ENCODE measurements around the gene TOX2. TPM values are rescaled to one million over a fixed set of nuclear protein-coding genes. Genes with fewer than 3 reads are reported as not detected.

TOX2 gene
- polyA plus RNA-seq, 1 donor, result 2.3 TPM

DNA sequence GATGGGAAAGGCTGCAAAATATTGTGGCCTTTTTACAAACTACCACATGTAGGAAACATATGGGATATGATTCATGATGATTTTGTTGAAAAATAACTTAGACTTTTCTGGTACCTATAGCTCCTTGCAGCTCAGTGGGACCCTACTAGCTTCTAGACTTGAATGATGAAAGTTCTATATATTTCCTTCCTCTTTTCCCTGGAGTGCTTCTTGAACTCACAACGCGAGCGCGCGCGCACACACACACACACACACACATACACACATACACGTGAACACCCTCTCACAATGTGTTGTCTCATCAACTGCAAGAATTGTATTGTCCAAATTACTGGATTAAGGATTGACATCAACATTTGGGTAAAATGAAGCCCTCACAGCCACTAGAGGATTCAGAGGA, 61.9 kb downstream of the TOX2 start:
- no peak for DNase-seq (ENCODE audit: low read depth)

DNA sequence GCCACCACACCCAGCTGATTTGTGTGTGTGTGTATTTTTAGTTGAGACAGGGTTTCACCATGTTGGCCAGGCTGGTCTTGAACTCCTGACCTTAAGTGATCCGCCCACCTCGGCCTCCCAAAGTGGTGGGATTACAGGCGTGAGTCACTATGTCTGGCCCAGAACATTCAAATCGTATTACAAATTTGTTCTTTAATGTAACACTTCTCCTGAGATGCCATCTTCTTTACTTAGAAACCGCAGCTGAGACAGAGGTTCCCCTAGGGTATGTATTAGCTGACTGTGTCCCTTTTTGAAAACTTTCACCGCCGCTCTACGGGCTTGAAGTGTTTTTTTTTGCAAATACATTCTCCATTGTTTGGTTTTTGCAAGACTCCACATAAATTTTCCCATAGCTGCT, 62.6 kb downstream of the TOX2 start:
- no peak for DNase-seq (ENCODE audit: low read depth)

DNA sequence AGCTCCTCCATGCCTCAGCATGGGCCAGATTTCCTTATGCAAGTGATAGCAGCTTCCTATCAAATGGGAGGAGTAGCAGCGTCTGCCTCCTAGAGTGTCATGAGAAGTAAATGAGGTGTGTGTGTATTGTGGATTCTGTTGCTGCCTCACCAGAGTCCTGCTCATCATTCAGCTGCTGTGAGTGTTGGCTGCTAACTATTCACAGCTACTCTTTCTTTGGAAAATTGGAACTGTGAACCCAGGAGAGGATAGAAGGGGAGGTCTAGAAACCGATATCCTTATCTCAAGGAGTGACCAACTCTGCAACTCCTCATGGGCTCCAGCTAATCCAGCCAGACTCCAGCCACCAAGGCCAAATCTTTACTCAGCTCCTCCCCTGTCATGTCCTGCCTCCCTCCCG, 63.3 kb downstream of the TOX2 start:
- DNase-seq (ENCODE audit: low read depth), result no peak

DNA sequence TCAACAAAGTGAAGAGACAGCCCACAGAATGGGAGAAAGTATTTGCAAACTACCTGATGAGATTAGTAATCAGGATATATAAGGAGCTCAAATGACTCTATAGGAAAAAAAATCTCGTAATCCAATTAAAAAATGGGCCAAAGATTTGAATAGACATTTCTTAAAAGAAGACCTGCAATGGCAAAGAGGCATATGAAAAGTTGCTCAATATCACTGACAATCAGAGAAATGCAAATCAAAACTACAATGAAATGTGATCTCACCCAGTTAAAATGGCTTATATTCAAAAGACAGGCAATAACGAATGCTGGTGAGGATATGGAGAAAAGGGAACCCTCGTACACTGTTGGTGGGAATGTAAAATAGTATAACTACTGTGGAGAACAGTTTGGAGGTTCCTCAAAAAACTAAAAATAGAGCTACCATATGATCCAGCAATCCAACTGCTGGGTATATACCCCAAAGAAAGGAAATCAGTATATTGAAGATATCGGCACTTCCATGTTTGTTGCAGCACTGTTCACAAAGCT, 65.0 kb downstream of the TOX2 start:
- DNase-seq (ENCODE audit: low read depth), result no peak

DNA sequence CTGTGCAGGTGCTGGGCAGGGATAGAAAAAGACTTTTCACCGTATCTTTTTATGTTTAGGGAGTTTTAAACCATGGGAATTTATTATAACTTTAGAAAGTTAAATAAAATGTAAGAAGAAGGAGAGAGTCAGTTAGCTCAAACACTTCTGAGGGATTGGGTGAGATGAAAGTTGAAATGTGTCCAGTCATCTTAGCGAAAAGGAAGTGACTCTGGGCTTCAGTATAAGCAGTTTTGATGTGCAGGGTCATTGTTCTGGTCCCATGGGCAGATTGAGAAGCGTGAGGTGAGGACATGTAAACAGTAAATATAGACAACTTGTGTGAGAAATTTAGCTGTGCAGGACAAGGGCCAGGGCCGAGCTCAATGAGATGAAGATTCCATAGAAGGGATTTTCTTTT, 66.9 kb downstream of the TOX2 start:
- no peak for DNase-seq (ENCODE audit: low read depth)

DNA sequence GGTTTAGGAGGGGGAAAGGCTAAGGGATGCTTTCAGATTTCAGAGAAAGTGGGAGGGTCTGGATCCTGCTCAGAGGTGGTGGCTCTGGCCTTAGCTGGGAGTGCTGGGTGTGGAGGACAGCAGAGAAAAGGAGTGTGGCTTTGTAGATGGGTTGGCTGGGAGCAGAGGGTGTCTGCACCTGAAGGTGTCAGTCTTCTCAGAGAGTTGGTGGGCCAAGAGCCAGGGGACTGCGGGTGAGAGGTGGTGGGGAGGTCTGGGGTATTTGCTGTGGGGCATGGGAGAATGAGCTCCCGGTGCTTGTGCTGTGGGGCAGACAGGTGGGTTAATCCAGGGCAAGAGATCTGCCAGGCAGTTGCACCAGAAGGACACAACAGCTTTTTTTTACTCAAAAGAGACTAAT, 67.4 kb downstream of the TOX2 start:
- no peak for DNase-seq (ENCODE audit: low read depth)

DNA sequence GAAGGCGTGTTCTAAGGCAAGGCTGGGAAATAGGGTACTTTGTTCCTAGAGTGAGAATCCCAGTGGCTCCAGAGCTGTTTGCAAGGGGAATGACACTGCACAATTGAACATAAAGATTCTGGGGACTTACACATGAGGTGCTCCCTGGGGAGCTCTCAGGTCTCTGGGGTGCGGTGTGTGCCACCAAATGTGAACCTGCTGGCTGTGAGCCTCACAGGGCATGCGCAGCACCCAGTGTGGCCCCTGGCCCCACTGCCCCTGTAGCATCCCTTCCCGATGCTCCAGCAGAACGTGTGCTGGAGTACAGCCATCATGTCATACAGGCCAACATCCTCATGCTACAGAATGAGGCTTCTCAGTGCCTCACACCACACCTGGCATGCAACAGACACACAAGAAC, 68.2 kb downstream of the TOX2 start:
- no peak for DNase-seq (ENCODE audit: low read depth)

DNA sequence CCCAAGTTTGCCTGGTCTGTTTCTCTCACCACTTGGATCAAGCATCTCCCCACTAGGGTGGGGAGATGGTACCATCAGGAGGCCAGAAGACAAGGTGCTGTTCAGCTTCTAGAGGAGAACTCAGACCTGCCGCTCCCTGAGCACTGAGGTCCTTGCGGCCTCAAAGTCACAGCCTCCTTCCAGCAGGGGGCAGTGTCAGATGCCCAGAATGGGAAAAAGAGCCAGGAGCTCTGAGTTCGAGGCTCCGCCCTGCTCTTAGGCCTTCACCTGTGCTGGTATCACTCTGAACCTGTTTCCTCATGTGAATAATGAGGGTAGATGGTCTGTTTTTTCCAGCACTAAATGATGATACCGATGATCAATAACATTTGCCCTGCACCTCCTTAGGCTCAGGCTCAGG, 68.7 kb downstream of the TOX2 start:
- no peak for DNase-seq (ENCODE audit: low read depth)

DNA sequence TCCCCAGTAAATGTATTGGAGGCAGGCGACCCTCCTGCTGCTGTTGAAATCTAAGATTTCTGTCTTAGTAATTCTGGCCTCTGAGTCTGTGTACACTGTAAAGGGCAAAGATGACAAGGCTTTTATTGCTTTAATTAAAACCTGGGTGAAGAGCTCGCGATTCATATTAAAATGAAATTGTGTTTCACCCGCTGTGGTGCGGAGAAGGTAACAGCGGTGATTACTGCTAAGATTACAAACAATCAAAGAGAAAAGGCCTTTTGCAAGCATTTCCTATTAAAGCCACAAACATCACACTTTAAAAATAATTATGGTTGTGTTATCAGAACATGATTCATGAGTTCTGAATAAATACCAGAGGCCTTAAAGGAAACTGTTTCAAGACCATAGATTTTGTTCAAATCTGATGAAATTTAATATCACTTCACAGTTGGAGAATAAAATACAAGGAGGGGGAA, 69.3 kb downstream of the TOX2 start:
- no peak for DNase-seq (ENCODE audit: low read depth)

DNA sequence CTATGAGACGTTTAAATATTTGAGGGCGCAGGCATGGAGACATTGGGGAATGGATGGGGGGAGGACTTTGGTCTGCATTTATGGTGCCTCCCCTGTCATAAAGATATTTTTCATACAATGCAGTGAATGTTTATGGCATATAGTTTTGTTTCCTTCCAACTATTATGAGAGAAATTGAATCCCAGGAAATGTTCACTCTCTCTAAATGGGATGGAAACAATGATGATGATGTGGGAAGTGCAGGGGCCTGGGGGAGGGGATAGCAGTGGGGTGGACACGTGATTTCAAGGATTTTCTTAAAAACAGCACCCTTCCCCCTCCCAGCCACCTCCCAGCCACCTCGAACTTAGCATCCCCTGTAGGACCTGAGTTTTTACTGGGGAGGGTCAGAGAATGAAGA, 69.9 kb downstream of the TOX2 start:
- no peak for DNase-seq (ENCODE audit: low read depth)

DNA sequence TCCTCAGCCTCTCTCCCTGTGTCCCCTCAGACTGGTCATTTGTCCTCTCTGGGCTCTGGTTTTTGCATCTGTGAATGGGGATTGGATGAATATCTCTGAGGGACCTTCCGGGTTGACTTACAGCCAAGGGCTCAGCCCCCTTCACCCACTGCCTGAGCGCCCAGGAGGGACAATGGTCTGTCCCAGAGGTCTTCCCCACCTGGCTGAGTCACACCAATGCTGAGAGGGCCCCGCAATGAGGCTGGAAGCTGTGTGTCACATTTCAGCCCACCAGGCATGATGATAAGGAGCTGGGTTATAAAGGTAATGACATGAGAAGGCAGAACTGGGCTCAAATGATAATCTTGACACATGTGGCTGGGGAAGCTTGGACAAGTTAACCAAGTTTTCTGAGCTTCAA, 70.5 kb downstream of the TOX2 start:
- DNase-seq (ENCODE audit: low read depth), result no peak

DNA sequence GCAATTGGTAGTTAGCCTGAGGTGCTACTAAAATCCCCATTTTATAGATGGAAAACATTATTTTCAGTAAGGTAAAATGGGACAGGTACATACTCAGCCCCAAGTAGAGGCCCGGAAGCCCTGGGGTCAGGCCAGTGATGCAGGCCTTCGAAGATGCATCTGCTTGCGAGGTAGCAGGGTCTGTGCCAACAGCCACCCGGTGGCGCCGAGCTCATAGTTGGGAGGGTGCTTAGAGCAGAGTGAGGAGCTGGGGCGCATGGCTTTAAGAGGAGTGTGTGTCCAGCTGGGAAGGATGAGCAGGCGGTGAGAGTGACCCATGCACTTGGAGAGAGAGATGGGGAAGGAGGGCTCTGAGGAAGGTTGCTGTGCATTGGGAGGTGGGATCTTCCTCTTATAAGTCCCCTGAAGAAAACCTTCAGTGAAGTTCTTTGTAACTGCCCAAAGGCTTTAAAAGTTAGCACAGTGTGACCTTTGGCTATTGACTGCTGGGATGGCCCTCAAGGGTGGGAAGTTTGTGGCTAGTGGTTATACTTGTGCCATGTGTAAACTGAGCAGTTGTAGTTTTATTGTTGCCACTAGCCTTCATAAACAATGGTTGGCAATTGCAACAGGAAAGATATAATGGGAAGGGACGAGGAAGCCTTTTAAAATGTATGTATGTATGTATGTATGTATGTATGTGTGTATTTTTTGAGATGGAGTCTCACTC, 71.1 kb downstream of the TOX2 start:
- DNase-seq (ENCODE audit: low read depth), result no peak

DNA sequence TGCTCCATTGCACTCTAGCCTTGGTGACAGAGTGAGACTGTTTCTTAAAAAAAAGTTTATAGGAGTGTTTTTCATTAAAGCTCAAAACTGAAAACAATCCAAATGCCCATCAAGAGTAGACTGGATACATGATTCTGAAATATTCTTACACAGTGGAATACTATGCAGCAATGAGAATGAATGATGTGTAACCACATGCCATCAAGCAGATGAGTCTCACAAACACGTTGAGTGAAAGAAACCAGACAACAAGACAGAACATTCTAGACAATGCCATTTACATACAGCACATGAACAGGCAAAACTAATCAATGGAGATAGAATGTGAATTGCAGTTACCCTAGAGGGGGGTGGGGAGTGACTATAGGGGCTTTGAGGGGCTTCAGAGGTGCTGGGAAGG, 72.4 kb downstream of the TOX2 start:
- no peak for DNase-seq (ENCODE audit: low read depth)

DNA sequence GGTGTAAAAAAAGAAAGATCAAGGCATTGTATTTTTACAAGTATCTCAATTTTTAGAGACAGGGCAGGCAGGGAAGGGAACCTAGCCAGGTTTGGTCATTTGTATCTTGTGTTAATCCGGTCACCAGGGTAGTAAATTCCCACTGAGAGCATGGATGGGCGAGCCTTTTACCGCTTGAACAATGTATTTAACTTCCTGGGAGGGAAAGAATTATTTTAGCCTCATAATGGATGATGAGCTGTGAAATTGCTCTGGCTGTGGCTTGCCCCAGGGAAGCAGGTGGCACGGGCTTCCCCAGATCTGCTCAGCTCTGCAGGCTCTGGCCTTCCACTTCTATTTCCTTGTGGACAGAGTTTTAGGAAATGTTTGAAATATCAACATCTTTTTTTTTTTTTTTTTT, 72.9 kb downstream of the TOX2 start:
- DNase-seq (ENCODE audit: low read depth), result no peak

DNA sequence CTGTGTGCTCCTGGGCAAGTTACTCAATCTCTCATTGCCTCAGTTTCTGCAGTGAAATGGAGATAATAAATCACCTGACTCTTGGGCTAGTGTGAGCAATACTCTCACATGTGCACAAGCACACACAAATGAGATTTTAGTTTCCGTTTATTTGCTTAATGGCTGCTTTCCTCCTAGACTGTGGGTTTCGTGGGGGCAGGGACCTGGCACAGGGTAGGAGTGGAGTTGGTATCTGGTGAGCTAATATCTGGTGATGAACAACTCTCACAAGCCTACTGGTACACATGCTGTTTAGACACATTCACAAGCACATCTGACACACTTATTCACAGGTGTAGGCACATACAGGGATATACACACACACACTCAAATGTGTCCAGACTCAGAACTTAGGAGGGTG, 73.8 kb downstream of the TOX2 start:
- DNase-seq (ENCODE audit: low read depth), result no peak

DNA sequence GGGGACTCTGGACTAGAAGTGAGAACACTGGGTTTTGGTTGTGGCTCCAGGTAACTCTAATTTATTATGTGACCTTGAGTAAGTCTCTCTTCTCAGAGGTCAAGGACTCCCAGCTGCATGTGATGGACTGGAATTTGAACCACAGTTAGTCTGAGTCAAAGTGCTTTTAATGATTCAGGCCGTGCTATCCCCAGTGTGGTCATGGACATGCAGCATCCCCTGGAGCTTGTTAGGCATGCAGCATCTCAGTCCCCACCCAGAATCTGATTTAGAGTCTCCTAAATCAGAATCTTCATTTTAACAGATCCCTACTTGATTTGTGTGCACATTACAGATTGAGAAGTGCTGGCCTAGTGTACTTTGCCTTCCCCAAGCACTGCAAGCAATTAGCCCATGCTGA, 74.2 kb downstream of the TOX2 start:
- DNase-seq (ENCODE audit: low read depth), result no peak

DNA sequence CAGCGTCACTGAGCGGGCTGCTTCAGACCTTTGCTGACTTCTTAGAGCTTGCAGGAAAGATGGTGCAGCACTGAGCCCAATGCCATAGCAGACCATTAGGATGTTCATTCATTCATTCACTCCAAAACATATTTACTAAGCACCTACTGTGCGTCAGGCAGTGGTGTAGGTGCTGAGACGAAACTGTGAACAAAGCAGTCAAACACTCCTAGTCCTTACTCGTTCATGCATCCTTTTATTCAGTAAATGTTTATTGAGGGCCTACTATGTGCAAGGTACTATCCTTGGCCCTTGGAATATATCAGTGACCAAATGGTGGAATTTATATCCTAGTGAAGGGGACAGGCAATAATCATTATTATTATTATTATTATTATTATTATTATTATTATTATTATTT, 76.6 kb downstream of the TOX2 start:
- no peak for DNase-seq (ENCODE audit: low read depth)

DNA sequence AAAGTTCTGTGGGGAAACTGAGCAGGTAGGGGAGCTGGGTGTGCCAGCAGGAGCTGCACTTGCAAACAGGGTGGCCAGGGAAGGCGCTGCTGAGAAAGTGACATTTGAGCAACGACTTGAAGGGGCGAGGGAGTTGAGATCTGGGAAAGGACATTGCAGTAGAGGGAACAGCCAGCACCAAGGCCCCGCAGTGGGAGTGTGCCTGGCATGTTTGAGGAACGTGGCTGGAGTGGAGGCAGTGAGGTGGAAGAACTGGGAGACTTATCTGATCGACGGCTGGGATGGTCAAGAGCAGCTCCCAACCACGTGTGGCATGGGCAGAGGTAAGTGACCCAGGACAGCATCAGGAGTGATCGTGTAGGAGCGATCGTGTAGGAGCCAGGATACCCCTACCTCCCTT, 77.3 kb downstream of the TOX2 start:
- DNase-seq (ENCODE audit: low read depth), result no peak

DNA sequence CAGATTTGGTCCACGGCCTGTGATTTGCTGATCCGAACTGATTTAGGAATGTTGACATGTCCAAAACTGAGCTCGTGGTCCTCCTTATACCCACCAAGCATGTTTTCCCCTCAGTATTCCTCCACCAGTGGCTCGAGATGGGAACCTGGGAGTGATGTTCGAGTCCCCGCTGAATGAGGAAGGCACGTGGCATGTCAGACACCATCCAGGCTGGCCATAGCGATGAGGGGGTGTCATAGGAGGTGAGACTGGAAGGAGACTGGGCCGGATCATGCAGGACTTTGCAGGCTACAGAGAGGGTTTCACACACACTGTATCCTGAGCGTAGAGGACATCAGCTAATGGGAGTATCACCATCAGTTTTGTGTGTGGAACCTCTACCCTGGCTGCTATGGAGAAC, 78.2 kb downstream of the TOX2 start:
- DNase-seq (ENCODE audit: low read depth), result no peak

DNA sequence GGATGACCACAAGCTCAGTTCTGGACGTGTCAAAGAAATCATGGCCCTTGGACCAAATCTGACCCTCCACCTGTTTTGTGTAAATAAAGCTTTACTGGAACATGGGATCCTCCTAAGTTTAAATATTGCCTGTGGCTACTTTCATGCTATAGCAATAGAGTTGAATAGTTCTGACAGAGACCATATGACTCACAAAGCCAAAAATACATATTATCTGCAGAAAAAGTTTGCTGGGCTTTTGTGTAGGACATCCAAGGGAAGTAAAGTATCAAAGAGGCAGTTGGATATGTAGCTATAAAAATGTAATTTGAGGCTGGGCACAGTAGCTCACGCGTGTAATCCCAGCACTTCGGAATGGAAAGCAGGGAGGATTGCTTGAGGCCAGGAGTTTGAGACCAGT, 78.9 kb downstream of the TOX2 start:
- DNase-seq (ENCODE audit: low read depth), result no peak

DNA sequence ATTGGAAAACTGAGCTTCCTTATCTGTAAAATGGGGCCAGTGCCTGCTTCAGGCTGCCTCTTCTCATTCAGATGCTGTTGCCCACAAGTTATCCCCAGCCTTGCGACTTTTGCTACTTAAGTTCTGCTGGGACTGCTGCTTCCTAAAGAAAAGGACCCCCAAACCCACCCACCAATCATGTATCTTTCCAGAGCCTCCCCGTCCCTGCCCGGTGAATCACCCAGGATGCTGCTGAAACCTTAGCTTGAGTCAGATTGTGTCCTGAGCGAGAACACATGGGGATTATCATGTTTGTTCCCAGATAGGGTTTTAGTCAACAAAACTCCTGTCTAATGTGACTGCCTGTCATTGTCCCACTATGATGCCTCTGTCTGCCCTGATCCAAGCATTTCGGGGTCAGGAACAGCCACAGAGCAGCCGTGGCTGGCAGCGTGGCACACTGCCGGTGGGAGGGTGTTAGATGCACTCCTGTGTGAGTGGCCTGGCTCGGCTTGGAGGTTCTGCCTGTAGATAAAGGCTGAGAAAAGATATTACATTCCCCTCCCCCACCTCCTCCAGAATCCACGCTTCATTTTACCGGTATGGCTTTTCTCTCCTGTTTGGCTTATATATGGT, 79.9 kb downstream of the TOX2 start:
- DNase-seq (ENCODE audit: low read depth), result no peak

DNA sequence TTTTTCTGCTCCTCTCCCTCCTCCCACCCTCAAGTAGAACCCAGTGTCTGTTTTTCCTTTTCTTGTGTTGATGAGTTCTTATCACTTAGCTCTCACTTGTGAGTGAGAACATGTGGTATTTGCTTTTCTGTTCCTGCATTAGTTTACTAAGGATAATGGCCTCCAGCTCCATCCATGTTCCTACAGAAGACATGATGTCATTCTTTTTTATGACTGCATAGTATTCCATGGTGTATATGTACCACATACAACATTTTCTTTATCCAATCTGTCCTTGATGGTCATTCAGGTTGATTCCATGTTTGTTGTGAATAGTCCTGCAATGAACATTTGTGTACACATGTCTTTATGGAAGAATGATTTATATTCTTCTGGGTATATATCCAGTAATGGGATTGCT, 81.0 kb downstream of the TOX2 start:
- DNase-seq (ENCODE audit: low read depth), result no peak

DNA sequence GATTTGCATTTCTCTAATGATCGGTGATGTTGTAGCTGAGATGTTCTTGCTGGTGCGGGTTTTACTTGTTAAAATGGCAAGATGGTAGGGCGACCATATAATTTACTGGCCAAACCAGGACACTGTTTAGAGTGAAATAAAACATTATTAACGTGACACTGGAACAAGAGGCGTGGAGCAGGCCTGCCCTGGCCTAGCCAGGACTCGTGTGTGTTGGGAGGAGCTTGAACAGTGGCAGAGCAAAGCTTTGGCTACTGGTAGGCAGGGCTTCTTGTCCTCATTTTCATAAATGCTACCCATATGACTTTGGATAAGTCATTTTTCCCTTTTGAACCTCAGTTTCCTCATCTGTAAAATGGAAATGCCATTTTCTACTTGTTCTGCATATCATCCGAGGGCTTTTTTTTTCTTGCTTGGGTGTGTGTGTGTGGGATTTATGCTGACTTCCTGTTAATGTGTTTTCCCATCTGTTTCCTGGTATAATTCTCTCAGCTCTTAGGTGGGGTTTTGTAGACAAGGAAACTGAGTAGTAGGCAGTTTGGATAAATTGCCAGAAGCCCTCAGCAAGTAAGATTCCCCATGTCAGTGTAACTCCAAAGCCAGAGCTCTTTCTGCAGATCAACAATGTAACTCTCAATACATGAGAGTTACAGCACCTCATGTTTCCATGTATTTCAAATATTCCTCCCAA, 81.7 kb downstream of the TOX2 start:
- no peak for DNase-seq (ENCODE audit: low read depth)
